Endothelial cell of umbilical vein (primary cell): ENCODE results near the gene CTBP1. TPM values are rescaled to one million over a fixed set of nuclear protein-coding genes. Genes with fewer than 3 reads are reported as not detected.

Experiments used
- BruUV-seq: library from RNA; stranded (reverse); fragments of 400-500 nt; replicated peaks from 2 replicates; lab custom pipeline; 2021; lab: Mats Ljungman, UMichigan
- CTCF ChIA-PET: fragments of 300-600, 350-600 bp; sonication (Branson Sonifier 250); formaldehyde crosslinking; loops from one replicate; lab custom pipeline; 2021; ENCODE audit warnings: antibody characterized with exemption, inconsistent platforms; lab: Charles Lee
- POLR2A ChIA-PET: fragments of 300-600, 350-600 bp; sonication (Branson Sonifier 250); formaldehyde crosslinking; loops from one replicate; lab custom pipeline; 2021; ENCODE audit warnings: antibody characterized with exemption, inconsistent platforms; lab: Charles Lee
- DNase-seq: peaks from one replicate; pipeline ENCODE4 v3.0.0-alpha.2; 2011; ENCODE audit warnings: low read depth, low spot score
- FAIRE-seq: peaks from 2 replicates; lab custom pipeline; 2011; peaks lifted over from hg19 to GRCh38; lab: Jason Lieb, UNC
- H2AFZ ChIP-seq: 2 replicates; pipeline ENCODE4 v1.6.0; 2012; ENCODE audit warnings: low read depth, low read length, control low read depth, inconsistent platforms
- H3K27ac ChIP-seq: 2 replicates; pipeline ENCODE4 v1.5.1; 2011; ENCODE audit warnings: low read depth, mild to moderate bottlenecking, control low read depth, low read length, moderate library complexity; ENCODE audit not compliant: insufficient read depth
- H3K27me3 ChIP-seq, 2 experiments: 2 replicates each; pipeline versions ENCODE4 v1.6.0 to v1.6.1; 2011; ENCODE audit warnings: low read length in 2 of 2, mixed read lengths in 1 of 2; ENCODE audit not compliant: control insufficient read depth in 2 of 2, insufficient read depth in 2 of 2
- H3K36me3 ChIP-seq, 2 experiments: 2 replicates in 1 of 2; 3 replicates in 1 of 2; pipeline ENCODE4 v1.5.1; 2011; ENCODE audit warnings: low read length in 2 of 2, mild to moderate bottlenecking in 1 of 2, moderate library complexity in 1 of 2; ENCODE audit not compliant: control insufficient read depth in 2 of 2, insufficient read depth in 2 of 2; ENCODE audit errors: extremely low read depth in 1 of 2
- H3K4me1 ChIP-seq: 3 replicates; pipeline ENCODE4 v1.5.1; 2011; ENCODE audit warnings: mild to moderate bottlenecking, low read length; ENCODE audit not compliant: control insufficient read depth, insufficient read depth; ENCODE audit errors: extremely low read depth
- H3K4me2 ChIP-seq: 2 replicates; pipeline ENCODE4 v1.6.1; 2011; ENCODE audit warnings: low read length, control low read depth, mixed read lengths; ENCODE audit not compliant: insufficient read depth
- H3K4me3 ChIP-seq, 3 experiments: fragments of 200-600 bp in 1 of 3; sonication (generic), shearing (Covaris generic) in 1 of 3; replicated peaks in 1 of 3; 2 replicates each; pipeline ENCODE4 v1.5.1; 2011 to 2016; ENCODE audit warnings: control low read depth in 3 of 3, low read length in 3 of 3, mild to moderate bottlenecking in 2 of 3, inconsistent platforms in 1 of 3, low read depth in 1 of 3, moderate library complexity in 1 of 3; ENCODE audit not compliant: insufficient read depth in 1 of 3
- H3K79me2 ChIP-seq: 2 replicates; pipeline ENCODE4 v1.6.0; 2012; ENCODE audit warnings: low read length, inconsistent platforms; ENCODE audit not compliant: control insufficient read depth, insufficient read depth
- H3K9ac ChIP-seq: replicated peaks from 2 replicates; pipeline ENCODE3; 2011; ENCODE audit warnings: low read length, control low read depth; ENCODE audit not compliant: insufficient read depth; ENCODE audit errors: extremely low read depth
- H3K9me1 ChIP-seq: replicated peaks from 3 replicates; pipeline ENCODE4 v1.6.0; 2011; ENCODE audit warnings: mild to moderate bottlenecking, low read length; ENCODE audit not compliant: control insufficient read depth, insufficient read depth; ENCODE audit errors: extremely low read depth
- H3K9me3 ChIP-seq: replicated peaks from 2 replicates; pipeline ENCODE4 v1.5.1; 2012; ENCODE audit warnings: low read length, inconsistent platforms; ENCODE audit not compliant: control insufficient read depth, insufficient read depth
- H4K20me1 ChIP-seq: replicated peaks from 2 replicates; pipeline ENCODE3; 2011; ENCODE audit warnings: mild to moderate bottlenecking, low read length; ENCODE audit not compliant: control insufficient read depth, insufficient read depth; ENCODE audit errors: extremely low read depth
- CTCF ChIP-seq, 2 donors: IDR thresholded peaks; 1 replicate in 1 of 2; 2 replicates in 1 of 2; pipeline ENCODE4 v1.5.1; 2011; ENCODE audit warnings: low read length in 2 of 2, mild to moderate bottlenecking in 2 of 2, moderate library complexity in 2 of 2, control low read depth in 1 of 2, inconsistent platforms in 1 of 2, low read depth in 1 of 2; ENCODE audit not compliant: insufficient read depth in 1 of 2; ENCODE audit errors: extremely low read depth in 1 of 2
- EZH2 ChIP-seq: IDR thresholded peaks from 2 replicates; pipeline ENCODE4 v1.6.1; 2012; ENCODE audit warnings: borderline replicate concordance, low read depth, mild to moderate bottlenecking, moderate library complexity, low read length, inconsistent platforms; ENCODE audit not compliant: severe bottlenecking
- FOS ChIP-seq: IDR thresholded peaks from 2 replicates; pipeline ENCODE4 v1.6.1; 2011; ENCODE audit warnings: mild to moderate bottlenecking, low read length, moderate library complexity, borderline replicate concordance; ENCODE audit not compliant: insufficient read depth
- GATA2 ChIP-seq: IDR thresholded peaks from 2 replicates; pipeline ENCODE4 v1.7.0; 2011; ENCODE audit warnings: low read depth, mild to moderate bottlenecking, moderate library complexity, mixed read lengths, low read length; ENCODE audit not compliant: insufficient read length, insufficient read depth
- JUN ChIP-seq: IDR thresholded peaks from 2 replicates; pipeline ENCODE4 v1.6.1; 2011; ENCODE audit warnings: borderline replicate concordance, low read depth; ENCODE audit not compliant: insufficient read length, insufficient read depth
- MYC ChIP-seq: IDR thresholded peaks from one replicate; pipeline ENCODE4 v1.6.1; 2011; ENCODE audit warnings: mild to moderate bottlenecking, low read depth, low read length
- POLR2A ChIP-seq: IDR thresholded peaks from 2 replicates; pipeline ENCODE4 v1.6.1; 2012; ENCODE audit warnings: low read depth, mild to moderate bottlenecking, control low read depth, low read length
- POLR2AphosphoS5 ChIP-seq: IDR thresholded peaks from 2 replicates; pipeline ENCODE4 v1.6.1; 2012; ENCODE audit warnings: low read depth, mild to moderate bottlenecking, control low read depth, low read length, moderate library complexity; ENCODE audit not compliant: insufficient read depth
- dilution Hi-C: fragments of 300-500 bp; cut with MboI; formaldehyde crosslinking; loops from one replicate; pipeline ENCODE4 v1.15.0; 2019; ENCODE audit warnings: low sequenced_read_pairs; ENCODE audit not compliant: extremely low pct_ligation_motif_present
- intact Hi-C: fragments of 100-400 bp; cut with micrococcal nuclease; formaldehyde crosslinking; loops from one replicate; pipeline ENCODE4 v1.10.0; 2022
- polyA plus RNA-seq, 4 experiments: library from polyadenylated mRNA; depleted of rRNA in 3 of 4; stranded (reverse) in 3 of 4; unstranded in 1 of 4; fragments of >200 nt; gene quantifications; 2 replicates each; pipeline versions ENCODE4 v1.2.1 to v1.2.3, GENCODE V29; 2011 to 2012; ENCODE audit warnings: missing spikeins in 1 of 4
- total RNA-seq: library from RNA; stranded (reverse); gene quantifications from 2 replicates; pipeline ENCODE4 v1.2.3, GENCODE V29; 2021
- TF ChIP-seq, protein P1 (sequence below): IDR thresholded peaks from 2 replicates; pipeline ENCODE4 v1.6.1; 2011; ENCODE audit not compliant: insufficient read depth, insufficient read length

CTBP1 gene
- total and polyA plus RNA-seq, 2 donors (not counting 3 experiments of a cell fraction or from before 2014, with no cell fraction given), result 165 to 167 TPM

DNA sequence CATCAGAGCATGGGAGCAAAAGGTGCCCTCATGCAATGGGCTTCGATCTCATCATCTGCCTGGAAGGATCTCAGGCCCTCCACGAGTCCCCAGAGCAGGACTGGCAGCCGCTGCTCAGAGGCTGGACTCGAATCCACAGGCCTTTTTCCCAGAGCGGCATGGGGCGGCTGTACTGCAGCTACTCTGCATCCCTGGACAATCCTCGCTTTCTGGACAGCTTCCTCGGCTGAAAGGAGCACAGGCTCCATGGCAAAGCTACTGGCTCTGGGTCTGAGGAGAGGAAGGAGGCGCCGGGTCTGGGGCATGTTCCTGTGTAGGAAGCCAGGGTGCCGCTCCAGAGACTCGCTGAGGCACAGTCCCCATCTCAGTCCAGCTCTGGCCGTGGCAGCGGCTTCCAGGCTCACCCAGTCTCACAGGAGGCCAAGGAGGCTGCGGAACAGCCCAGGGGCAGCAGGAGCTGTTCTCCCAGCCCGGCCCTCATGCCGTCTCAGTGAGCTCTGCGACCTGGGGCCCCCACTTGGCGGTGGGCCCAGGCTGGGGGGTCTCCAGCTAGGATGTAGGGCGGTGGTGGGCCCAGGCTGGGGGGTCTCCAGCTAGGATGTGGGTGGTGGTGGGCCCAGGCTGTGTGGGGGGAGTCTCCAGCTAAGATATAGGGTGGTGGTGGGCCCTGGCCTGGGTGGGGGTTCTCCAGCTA, 73.8 kb downstream of the CTBP1 start:
- H2AFZ ChIP-seq, result no peak overlapping the region
- DNase-seq (no peak), FAIRE-seq (no peak)
- CTCF ChIA-PET, result interaction anchor here (1.1 to 1.5 kb wide), 3 partner anchors 9 to 14 kb away, joined by 3 to 5 read pairs (median 3); no protein-coding TSS in a partner anchor
- H3K9me1 ChIP-seq, result no peaks in the 10 kb centered on the region
- H3K4me3 ChIP-seq, result no peak overlapping the region
- TF ChIP-seq, protein P1, sequence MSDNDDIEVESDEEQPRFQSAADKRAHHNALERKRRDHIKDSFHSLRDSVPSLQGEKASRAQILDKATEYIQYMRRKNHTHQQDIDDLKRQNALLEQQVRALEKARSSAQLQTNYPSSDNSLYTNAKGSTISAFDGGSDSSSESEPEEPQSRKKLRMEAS, result no peak
- no peak for TF ChIP-seq MYC
- TF ChIP-seq POLR2AphosphoS5, result no peak
- TF ChIP-seq CTCF (IDR thresholded peaks at IDR 0.05; ENCODE audit: extremely low read depth in 1 of 2, insufficient read depth in 1 of 2, low read depth in 1 of 2, low read length in 2 of 2), result no peak
- no peak for TF ChIP-seq EZH2
- no peak for TF ChIP-seq POLR2A
- TF ChIP-seq JUN, result no peak
- no peak for TF ChIP-seq FOS
- no peak for TF ChIP-seq GATA2
- no peaks in the 10 kb centered on the region for H3K4me1 ChIP-seq
- H3K27me3 ChIP-seq, result peaks cover 31 to 38% of the 10 kb centered on the region in 2 experiments
- intact Hi-C loops, result no loop called here
- H3K79me2 ChIP-seq, result no peaks in the 10 kb centered on the region
- BruUV-seq, result no TSS peak
- H4K20me1 ChIP-seq, result no peaks in the 10 kb centered on the region
- no peak overlapping the region for H3K9ac ChIP-seq
- dilution Hi-C loops, result no loop called here
- POLR2A ChIA-PET, result no interaction called here
- no peaks in the 10 kb centered on the region for H3K9me3 ChIP-seq
- no peak overlapping the region for H3K27ac ChIP-seq
- no peak overlapping the region for H3K4me2 ChIP-seq
- H3K36me3 ChIP-seq, result no peaks in the 10 kb centered on the region
